Ureter (tissue), 1 donor: ENCODE data around the gene PBX1. TPM values are rescaled to one million over a fixed set of nuclear protein-coding genes. Genes with fewer than 3 reads are reported as not detected.

Experiments
- DNase-seq: peaks from one replicate; pipeline ENCODE4 v3.0.0-alpha.2; 2020; ENCODE audit warnings: low spot score
- total RNA-seq: library from RNA; stranded (reverse); gene quantifications from one replicate; pipeline ENCODE4 v1.2.4, GENCODE V29; 2023
- donor health status: DM: yes; HTN: yes; CAD: no.

PBX1 gene
- total RNA-seq, 1 donor from 2014 or later = 169 TPM

- no peak for DNase-seq
Measured at GRCh38 chr1:164667600-164667999, 108.6 kb downstream of the PBX1 start.

DNA sequence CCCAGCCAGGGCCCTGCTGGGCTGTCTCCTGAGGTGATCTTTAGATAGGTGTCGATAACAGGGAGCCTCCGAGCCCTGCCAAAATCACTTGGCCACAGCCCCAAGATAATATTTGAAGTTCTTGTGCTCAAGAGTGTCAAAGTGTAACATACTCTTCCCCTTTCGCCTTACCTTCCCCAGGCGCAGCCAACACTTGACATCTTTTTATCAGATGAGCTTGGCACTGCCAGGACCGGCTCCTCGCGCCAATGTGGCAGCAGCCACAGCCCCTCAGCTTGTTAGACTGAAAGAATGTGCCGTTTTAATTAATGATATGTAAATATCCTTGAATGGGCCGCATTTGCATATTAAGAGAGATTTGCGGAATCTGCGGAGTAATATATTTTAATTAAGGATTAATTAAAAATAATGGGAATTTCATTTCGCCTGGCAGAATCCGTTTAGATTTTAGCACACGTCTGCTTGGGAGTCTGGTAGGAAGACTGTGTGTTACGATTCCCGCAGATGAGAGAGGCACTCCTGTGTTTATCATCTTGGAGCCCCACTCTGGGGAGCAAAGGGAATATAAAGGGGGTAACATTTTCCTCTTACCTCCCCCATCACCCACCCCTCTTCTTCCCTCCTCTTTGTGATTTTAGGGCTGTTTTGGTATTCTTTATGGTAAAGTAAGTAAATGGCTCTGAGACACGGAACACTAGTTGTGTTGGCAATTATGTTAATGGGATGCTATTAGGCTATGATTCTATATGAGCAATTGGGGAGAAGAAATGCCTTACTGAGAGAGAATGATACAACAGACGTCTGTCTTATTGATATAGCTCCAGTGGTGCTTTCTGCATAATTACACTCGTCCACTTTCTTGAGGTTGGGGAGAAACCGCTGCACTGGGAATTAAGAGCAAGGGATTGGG is 109.8 kb downstream of the PBX1 start:
- no peak for DNase-seq

DNA sequence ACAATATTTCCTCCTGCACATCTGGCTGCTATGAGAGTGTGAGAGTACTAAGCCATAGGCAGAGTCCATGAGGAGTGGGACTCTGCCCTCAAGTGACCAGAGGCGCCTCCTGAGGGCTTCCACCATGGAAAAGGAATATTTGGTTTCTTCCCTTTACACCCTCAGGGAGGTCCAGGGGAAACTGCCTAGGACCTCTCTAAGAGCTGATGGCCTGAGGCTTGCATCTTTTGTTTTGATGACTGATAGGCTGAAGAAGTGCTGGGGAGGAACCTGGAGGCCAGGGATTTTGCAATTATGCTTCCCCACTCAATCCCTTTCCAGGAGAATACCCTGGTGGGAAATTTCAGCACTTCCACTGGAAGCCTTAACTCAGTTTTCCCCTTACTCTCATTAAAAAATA is 111.0 kb downstream of the PBX1 start:
- DNase-seq = no peak

DNA sequence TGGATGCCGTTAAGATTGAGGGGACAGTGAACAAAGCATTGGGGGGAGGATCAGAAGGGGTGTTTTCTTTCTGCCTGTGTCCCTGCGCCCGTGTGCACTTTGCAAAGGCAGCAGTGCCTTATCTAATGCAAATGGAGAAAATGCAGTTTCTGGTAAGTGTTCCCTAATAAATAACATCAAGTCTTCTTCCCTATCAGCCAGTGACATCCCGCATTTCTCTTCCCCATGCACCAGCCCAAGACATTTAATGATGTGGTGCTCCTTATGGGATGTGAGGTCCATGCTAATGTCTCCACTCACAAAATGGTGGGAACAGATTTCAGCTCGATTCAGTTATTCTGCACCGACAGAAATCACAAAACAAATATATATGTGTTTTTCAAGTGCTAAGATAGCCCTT is 111.8 kb downstream of the PBX1 start:
- no peak for DNase-seq

DNA sequence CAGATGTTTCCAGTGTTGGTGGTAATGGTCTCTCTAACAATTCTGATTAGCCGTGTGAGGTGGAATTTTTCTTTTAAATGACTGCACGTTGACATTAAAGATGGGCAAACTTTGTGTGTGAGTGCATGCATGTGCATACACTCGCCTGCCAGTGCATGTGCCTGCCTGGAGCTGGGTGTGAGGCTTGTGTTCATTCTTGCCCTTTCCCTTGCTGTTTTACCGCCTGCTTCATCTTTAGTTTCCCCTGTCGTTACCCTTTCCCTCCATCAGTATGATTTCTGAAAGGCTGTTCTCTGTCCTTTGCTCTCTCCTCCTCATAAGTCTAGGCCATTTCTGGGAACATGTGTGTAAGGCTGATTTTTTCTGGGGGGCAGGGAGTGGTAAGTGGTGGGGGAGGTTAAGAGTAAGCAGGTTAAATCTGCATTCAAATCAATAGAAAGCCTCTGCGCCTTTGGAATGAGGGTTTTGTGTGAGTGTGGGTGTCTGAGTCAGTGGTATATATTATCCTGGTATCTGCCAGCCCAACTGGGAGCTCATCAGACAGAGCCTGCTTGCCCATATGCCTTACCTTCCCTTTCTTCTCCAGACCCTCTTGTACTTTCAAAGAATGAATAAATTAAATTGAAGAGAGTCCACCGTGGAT is 112.5 kb downstream of the PBX1 start:
- DNase-seq = no peak

DNA sequence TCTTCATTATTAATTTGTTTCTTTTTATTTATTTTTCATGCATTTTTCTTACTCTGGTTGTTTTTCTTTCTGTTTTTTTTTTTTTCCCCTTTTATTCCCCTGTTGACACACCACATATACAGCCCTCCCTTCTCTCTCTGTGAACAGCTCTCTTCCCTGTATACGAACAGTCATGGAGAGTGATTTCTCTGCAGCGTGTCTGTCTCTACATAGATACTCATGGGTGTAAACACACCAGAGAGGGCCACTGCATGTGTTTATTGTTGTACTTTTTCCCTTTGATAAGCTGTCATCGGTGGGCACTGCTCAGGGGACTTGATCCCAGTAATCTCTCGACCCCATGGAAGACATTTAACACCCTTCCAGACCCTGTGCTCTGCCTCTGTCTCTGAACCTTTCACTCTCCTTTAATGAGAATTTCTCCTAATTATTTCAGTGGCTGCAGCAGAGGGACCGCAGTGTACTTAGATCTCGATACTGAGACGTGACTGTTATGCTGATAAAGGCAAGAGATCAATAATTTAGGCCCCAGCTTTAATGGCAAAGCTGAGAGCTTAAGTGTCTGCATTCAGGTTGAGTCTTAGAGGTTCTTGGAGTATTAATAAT is 113.1 kb downstream of the PBX1 start:
- no peak for DNase-seq

- no peak for DNase-seq
Measured at GRCh38 chr1:164672588-164672987, 113.6 kb downstream of the PBX1 start.

DNA sequence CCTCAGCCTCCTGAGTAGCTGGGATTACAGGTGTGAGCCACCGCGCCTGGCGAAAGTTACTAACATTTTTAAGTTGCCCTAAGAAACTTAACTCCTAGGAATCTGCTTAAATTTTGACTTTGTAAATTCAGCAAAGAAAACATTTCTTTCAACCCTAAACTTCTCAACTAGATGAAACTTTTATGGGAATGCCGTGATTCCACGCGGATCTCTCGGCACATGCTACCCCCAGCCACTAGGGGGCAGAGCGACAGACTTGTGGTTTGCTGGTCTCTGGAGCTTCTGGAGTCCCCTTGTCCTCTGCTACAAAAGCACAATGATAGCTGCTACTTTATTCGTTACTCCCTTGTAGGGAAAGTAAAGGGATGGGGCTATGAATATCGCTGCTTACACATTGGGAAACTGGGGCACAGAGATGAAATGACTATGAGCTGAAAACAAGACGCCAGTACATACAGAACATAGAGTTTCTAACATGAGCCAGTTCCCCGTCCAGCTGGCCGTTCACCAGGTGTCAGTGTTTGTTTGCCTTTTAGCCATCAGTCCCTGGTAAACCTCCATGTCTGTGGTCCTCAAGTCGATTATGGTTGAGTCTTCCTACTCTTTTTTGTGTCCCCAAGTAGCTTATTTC is 114.7 kb downstream of the PBX1 start:
- DNase-seq = no peak

- no peak for DNase-seq
Measured at GRCh38 chr1:164675342-164675904, 116.4 kb downstream of the PBX1 start.

DNA sequence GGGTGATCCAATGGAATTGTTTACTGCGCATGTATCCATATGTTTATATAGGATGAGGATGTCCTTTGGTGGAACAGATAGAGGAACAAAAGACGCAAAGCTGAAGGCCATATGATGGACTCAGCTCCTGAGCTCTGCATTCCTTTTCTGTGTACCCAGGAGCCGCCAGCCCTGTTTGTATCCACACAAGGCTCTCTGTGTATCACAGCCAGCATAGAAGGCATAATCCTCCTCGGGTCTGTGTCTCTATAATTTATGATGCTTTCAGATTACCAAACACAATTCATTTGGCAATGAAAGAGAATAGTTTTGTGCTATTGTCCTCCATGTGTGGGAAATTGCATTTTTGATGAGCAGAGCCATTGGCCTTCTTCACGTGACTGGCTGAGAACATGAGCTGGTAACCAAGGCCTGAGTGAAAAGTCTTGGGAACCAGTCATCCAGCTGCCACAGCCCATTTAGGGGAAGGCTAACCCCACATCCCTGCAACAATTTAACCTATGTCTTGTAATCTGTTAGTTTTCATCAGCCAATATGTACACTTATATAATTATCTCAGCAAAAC is 119.2 kb downstream of the PBX1 start:
- DNase-seq = no peak

GRCh38 chr1:164682570-164682969 is 123.6 kb downstream of the PBX1 start:
- no peak for DNase-seq

GRCh38 chr1:164683235-164683634 is 124.3 kb downstream of the PBX1 start:
- no peak for DNase-seq

- no peak for DNase-seq
Measured at GRCh38 chr1:164685266-164686035, 126.5 kb downstream of the PBX1 start.

- DNase-seq = no peak
Measured at GRCh38 chr1:164687777-164688176, 128.8 kb downstream of the PBX1 start.

DNA sequence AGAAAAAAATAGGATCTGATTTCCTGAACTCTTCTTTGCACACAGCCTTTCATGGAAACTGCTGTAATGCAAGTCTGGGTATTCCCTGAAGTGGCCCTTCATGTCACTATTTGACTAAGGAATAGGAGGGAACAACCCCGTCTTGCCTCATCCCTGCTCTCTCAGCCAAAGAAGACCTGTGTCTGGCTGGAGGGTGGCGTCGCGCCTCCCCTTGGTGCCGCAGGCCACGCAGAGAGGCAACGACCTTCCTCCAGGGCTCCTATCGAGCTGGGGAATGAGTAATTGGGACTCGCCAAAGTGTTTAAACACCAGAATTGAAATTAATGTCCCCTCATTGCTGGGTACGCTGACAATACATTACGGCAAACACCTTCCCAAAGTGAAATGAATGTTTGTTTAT is 129.8 kb downstream of the PBX1 start:
- no peak for DNase-seq

DNA sequence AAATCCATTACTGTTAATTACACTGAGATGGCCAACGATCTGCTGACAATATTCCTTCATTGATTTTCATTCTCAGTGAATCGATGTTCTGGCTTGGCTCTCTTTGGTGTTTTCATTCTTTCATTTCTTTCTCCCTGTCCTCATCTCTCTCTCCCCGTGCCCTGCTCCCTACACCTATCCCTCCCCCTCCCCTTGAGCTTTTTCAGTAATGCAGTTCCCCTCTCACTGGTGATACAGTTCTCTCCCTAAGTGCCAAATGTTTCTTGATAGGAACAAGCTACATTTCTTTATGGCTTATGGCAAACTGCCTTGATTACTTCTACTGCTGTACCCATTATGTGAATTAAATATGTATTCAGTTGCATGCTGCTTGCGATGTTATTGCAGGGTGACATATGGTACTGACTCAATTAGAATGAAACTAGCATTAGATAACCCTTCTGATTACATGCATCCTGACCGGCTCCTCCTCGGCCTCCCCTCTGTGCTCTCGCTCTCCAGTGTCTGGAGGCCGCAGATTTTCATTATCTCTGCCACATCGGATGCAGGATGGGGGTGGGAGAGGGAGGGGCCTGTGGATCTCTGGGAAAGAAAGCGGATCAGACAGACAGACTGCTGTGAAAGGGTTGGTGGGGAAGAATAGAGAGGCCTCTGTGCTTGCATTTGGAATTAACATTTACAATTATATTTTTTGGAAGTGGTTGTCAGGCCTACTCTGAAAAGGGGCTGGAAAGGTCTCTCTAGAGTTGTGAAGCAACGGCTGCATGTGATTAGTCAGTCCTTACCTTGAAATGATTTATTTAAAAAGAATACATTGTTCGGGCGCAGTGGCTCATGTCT is 130.9 kb downstream of the PBX1 start:
- DNase-seq = no peak

- no peak for DNase-seq
Measured at GRCh38 chr1:164692420-164692819, 133.4 kb downstream of the PBX1 start.

DNA sequence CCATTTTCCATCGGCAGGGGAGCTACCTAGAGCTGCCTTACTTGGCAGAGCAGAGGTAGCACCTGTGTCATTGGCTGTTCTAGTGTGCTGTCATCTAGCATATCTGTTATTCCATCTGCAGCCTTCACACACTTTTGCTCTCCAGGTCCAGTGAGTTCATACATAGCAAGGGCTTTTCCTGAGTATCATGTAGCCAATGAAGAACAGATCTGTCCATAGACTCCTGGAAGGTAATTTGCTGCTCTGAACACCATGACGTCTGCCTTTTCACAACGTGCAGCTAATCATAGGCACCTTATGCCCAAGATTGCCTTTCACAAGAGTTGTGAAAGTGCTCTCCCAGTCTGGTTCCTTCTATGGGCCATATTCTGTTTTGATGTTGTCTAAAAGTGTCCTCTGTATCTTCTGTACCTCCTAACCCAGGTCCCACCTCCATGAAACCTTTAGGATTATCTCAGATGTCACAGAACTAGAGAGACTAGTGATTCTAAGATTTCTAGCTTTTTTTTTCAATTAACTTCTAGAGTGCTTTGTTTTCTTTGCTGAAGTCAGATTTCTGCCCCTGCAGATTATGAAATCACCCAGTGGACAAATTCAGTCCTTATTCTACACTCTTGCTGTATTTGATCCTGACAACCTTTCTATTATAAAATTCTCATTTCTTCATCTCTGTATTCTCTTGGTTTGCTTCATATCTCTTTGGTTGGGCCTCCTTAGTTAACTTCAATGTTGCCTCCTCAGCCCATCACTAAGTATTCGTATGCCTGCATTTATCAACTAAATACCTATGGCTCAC is 134.8 kb downstream of the PBX1 start:
- DNase-seq = no peak

DNA sequence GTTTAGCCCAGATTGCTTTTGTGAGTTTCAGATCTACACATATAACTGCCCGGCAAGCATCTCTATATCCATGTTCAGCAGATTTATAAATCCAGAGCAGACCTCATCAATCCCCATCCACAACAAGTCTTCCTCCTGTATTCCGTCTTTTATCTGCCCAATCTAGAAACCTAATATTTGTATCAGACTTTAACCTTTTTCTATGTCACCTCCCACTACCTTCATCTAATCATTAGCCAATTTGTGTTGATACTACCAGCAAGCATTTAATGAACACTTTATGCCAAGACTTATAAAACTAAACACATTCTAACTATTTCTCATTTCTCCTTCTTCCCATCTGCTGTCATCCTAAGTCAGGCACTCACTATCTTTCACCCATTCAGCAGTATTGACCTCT is 135.5 kb downstream of the PBX1 start:
- DNase-seq = no peak
